ENCODE data around the gene MDFIC. TPM values are rescaled to one million over a fixed set of nuclear protein-coding genes. Genes with fewer than 3 reads are reported as not detected.
A peak's percentile ranks its signal among the peaks of the same experiment; 100 is the strongest.
"Not testable (repeated sequence)": the region's sequence is repeated elsewhere in the genome, so short reads cannot be mapped to it uniquely, and the experiment has no call there.

The MDFIC gene, protein sequence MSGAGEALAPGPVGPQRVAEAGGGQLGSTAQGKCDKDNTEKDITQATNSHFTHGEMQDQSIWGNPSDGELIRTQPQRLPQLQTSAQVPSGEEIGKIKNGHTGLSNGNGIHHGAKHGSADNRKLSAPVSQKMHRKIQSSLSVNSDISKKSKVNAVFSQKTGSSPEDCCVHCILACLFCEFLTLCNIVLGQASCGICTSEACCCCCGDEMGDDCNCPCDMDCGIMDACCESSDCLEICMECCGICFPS
- 10 to 100 TPM; 39.2 to 66.9 (median 63.3) TPM for polyA plus RNA-seq (ENCODE audit: insufficient read depth in 1 of 5, insufficient read length in 5 of 5, low replicate concordance in 1 of 5)
- long read RNA-seq, donor 1, full-length matches to known transcripts: 13 of 32 reads
- long read RNA-seq, donor 1, partial matches to known transcripts: 19 of 32 reads
- long read RNA-seq, donor 1, other reads (novel, unspliced or antisense): 0 of 32 reads
- long read RNA-seq, donor 2, full-length matches to known transcripts: 9 of 9 reads
- long read RNA-seq, donor 2, partial matches to known transcripts: 0 of 9 reads
- long read RNA-seq, donor 2, other reads (novel, unspliced or antisense): 0 of 9 reads
- long read RNA-seq, donor 3, full-length matches to known transcripts: 5 of 19 reads
- long read RNA-seq, donor 3, partial matches to known transcripts: 14 of 19 reads
- long read RNA-seq, donor 3, other reads (novel, unspliced or antisense): 0 of 19 reads
- long read RNA-seq, donor 4, full-length matches to known transcripts: 8 of 24 reads
- long read RNA-seq, donor 4, partial matches to known transcripts: 16 of 24 reads
- long read RNA-seq, donor 4, other reads (novel, unspliced or antisense): 0 of 24 reads
- long read RNA-seq, donor 5, full-length matches to known transcripts: 12 of 31 reads
- long read RNA-seq, donor 5, partial matches to known transcripts: 19 of 31 reads
- long read RNA-seq, donor 5, other reads (novel, unspliced or antisense): 0 of 31 reads
- long read RNA-seq, donor 6, full-length matches to known transcripts: 13 of 13 reads
- long read RNA-seq, donor 6, partial matches to known transcripts: 0 of 13 reads
- long read RNA-seq, donor 6, other reads (novel, unspliced or antisense): 0 of 13 reads
- long read RNA-seq, donor 7, full-length matches to known transcripts: 12 of 17 reads
- long read RNA-seq, donor 7, partial matches to known transcripts: 5 of 17 reads
- long read RNA-seq, donor 7, other reads (novel, unspliced or antisense): 0 of 17 reads
- long read RNA-seq, donor 8, full-length matches to known transcripts: 6 of 6 reads
- long read RNA-seq, donor 8, partial matches to known transcripts: 0 of 6 reads
- long read RNA-seq, donor 8, other reads (novel, unspliced or antisense): 0 of 6 reads

DNA sequence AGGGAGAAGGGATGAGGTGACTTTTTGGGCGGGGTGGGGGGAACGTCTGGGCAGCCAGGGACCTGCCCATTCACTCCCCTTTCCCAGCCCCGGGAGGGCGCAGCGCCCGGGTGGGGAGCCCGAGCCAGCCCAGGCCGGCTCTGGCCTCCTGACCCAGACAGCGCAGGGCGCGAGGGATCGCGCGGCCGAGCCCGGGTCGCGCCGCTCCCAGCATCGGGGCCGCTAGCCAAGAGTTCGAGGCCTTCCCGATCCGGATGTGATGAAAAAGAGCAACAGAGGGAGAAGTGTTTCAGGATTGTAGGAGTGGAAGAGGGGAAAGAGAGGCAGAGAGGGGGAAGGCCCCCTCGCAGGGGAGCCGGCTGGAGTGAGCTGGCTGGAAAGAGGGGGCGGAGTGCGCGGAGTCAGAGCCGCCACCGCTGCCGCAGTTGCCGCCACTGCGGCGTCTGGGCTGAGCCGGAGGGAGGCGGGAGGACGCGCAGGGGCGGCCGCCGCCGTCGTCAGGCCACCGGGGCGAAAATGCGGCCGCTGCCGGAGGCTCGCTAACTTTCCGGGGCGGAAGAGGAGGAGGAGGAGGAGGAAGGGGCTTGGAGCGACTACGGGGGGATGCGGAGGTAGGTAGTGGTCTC lies at the start of gene MDFIC:
Gene MDFIC (plus strand): TSS at position 69 of the 626 bp plus-strand sequence. CDS start 940 bp downstream, outside the sequence.
- peak; percentile 74 to 78 for DNase-seq

DNA sequence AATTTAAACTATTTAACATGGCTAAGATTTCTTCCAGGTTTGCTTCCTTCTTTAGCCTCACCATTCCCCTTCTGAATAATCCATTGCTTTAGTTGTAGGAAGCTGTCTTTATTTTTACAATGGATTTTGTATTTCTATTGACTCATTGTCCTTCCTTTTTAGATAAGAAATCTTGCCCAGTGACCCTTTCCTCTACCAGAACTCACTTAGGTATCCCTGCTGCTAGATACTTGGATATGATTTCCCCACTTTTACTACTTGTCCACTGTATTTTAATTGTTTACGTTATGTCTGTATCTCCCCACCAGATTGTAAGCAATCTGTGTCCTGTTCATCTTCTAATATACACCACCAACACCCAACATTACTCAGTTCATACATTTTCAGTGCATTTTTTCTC lies 47.7 kb upstream of the MDFIC start:
- DNase-seq: no peak

DNA sequence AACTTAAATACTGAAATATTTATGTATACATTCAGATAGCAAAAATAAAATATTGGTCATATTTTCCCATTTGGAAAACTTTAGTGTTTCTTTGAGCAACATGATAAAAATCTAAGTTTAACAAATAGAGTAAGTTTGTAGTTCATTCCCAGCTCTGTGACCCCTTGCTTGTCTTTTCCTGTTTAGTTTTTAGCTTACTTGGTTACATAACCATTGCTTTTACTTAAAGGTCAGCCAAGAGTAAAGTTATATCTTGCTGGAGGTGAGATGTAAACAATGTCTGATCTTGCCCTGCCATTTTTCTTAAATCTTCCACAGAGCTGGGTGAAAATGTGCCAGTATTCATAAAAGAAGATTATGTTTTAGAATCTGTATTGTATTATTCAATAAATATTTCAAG lies 46.7 kb upstream of the MDFIC start:
- DNase-seq: peak in 1 of 2 donors; percentile 6

DNA sequence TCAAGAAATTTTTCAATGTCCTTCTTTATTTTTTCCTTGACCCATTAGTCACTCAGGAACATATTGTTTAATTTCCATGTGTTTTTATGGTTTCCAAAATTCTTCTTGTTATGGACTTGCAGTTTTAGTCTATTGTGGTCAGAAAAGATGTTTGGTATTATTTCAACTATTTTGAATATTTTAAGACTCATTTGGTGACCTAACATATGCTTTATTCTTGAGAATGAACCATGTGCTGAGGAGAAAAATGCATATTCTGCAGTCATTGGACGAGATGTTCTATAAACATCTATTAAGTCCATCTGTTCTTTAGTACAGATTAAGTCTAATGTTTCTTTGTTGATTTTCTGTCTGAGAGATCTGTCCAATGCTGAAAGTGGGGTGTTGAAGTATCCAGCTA lies 42.3 kb upstream of the MDFIC start:
- no peak for DNase-seq

DNA sequence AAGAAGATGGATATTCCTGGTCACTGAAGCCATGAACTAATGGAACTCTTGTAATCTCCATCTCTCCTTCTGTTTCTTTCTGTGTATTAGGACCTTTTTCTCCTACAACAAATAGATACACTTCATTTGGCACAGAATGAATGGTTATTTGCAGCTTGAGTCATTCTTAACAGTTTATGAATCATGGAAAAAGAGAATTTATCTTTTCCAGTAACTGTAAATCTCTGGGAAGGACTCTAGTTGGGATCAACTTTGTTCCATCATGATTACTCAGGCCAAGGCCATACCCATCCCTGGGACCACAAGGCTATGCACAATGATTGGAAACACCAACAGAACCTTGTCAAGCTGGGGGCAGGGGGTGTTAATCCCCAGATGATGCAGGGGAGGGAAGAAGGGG lies 36.1 kb upstream of the MDFIC start:
- no peak for DNase-seq

DNA sequence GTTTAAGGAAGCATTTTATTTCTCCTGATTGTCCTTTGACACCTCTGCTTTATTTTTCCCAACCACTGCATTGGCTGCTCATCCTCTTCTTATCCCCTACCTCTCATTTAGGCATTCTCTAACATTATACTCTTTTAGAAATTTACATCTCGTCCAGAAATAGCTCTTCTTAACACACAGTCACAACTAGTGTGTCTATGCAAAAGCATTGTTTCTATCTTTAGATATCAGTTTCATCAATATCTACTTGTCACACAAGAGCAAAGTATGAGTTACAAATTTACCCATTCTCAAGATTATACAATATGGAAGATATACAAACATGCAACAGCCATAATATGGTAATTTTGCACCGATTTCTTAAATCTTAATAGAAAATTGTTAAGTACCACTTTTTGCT lies 35.7 kb upstream of the MDFIC start:
- DNase-seq: no peak

DNA sequence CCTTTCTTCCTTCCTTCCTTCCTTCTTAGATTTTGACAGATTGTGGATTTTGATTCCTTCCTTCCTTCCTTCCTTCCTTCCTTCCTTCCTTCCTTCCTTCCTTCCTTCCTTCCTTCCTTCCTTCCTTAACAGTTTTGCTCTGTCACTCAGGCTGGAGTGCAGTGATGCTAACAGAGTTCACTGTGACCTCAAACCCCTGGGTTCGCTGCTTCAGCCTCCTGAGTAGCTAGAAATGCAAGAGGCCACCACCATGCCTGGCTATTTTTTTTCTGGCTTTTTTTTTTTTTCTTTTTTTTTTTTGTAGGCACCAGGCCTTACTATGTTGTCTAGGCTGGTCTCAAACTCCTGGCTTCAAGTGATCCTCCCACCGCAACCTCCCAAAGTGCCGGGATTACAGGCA lies 32.8 kb upstream of the MDFIC start:
- not testable (repeated sequence) for DNase-seq

DNA sequence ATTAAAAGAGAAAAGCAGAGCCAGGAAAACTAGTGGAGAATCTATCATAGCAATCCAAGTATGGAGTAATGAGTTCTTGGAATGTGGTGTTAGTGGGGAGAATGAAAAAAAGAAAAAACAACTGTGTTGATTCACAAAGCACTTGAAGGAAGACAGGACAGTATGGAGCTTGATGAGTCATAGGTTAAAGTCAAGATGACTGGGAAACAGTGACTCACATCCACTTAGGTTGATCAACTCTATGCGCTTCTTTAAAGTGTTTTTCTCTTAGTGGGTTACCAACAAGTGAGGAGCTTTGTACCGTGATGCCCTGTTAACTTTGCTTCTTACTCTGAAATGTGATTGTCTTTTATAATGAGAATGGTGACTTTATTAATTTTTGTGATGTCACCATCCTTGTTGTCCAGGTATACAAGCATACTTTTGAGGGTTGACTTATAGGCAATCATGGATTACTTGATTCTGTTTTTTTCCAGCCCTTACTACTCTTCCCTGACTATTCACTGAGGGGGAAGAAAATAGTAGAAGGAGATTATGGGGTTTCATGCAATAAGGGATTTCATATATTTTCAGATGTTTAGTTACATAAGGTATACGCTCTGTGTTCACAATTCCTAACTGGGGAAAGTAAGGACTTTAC lies 32.1 kb upstream of the MDFIC start:
- DNase-seq: no peak

DNA sequence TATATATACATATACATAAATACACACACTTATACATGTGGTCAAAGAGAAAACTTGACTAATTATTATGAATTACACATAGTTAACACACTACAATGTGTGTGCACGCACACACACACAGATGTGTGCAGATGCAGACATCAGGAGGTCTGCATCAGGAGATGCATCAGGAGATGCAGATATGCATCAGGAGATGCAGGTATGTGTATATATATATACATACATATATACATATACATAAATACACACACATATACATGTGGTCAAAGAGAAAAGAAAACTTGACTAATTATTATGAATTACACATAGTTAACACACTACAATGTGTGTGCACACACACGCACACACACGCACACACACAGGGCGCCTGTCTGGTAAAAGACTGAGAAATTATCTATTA lies 31.3 kb upstream of the MDFIC start:
- DNase-seq: no peak

DNA sequence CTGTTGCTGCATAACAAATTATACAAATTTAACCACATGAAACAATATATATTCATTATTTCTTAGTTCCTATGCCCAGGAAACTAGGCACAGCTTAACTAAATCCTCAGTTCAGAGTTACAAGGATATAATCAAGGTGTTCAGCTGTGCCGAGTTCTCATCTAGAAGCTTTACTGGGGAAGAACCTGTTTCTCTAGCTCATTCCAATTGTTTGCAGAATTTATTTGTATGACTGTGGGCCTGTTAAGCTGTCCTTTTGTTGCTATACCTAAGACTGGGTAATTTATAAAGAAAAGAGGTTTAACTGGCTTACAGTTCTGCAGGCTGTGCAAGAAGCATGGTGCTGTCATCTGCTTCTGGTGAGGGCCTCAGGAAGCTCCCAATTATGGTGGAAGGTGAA lies 21.8 kb upstream of the MDFIC start:
- no peak for DNase-seq

DNA sequence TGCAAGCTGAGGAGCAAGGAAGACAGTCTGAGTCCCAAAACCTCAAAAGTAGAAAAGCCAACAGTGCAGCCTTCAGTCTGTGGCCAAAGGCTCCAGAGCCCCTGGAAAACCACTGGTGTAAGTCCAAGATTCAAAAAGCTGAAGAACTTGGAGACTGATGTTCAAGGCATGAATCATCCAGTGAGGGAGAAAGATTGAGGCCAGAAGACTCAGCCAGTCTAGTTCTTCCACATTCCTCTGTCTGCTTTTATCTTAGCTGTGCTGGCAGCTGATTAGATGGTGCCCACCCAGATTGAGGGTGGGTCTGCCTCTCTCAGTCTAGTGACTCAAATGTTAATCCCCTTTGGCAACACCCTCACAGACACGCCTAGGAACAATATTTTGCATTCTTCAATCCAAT lies 20.1 kb upstream of the MDFIC start:
- DNase-seq: no peak

DNA sequence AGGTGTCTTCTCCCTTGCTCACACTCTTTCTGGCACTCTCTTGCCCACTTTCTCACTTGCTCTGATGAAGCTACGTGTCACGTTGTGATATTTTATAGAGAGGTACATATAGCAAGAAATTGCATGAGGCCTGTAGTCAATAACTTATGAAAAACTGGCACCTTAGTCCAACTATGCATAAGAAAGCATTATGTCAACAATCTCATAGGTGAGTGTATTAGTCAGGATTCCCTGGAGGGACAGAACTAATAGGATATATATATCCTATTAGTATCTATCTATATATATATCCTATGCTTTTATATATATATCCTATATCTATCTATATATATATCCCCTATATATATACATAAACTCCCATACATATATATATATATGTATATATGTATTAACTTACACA lies 18.8 kb upstream of the MDFIC start:
- DNase-seq: no peak

DNA sequence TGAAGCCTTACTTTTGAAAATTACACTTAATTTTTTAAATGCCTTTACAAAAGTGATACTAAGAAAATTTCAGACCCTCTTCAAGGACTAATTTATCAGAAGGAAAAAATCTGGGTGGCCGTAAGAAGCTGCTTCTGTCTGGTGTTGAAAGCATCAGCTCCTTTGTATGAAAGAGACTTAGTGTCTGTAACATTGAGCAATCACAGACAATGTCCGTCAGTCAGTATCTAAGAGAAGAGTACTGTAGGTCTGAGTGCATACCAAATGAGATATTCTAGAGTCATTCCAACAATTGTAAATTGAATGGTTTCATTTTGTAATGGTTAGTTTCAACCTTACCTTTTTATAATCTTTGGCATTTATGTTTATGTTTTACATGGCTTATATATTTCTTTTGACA lies 11.1 kb upstream of the MDFIC start:
- no peak for DNase-seq

DNA sequence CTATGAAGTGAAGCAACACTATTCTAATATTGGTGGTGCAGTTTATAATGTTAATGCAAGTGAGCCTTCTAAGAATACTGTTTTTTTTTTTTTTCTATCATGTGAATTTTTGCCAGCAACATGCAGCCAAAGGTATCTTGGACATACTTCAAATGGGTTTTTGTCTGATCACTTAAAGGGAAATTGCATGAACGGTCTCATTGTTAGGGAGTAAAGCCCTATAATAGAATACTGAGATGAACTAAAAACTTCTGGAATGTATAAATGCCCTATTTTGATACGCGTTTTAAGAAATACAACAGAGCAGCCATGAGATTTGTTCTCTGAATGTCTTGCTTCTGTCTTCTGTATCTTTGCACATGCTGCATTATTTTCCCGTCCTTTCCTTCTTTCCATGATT lies 10.5 kb upstream of the MDFIC start:
- no peak for DNase-seq

DNA sequence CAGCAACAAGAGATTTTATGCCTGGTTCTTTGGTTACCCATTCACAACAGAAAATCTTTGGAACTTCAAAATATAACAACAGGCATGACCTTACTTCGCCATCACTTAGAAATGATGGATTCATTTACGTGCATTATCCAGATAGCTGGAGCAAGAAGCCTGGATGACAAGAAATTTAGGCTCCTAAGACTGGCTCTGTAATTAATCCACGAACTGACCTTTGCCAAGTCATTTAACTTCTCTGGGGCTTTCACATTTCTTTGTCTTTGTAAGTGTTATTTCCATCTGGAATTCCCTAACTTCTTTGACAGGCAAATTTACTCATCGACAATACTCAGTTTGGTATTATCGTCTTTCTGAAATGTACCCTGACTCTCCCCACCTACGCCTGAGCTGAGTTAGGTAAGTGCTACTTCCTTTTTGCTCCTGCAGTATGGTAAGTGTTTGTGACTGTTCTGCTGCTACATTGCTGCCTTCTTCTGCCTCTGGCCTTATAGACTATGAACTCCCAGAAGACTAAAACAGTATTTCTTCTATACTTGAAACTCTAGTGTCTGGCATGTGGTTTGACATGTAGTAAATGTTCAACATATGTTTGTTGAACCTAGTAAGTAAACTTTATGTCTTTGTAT lies 5.5 kb upstream of the MDFIC start:
- no peak for DNase-seq

DNA sequence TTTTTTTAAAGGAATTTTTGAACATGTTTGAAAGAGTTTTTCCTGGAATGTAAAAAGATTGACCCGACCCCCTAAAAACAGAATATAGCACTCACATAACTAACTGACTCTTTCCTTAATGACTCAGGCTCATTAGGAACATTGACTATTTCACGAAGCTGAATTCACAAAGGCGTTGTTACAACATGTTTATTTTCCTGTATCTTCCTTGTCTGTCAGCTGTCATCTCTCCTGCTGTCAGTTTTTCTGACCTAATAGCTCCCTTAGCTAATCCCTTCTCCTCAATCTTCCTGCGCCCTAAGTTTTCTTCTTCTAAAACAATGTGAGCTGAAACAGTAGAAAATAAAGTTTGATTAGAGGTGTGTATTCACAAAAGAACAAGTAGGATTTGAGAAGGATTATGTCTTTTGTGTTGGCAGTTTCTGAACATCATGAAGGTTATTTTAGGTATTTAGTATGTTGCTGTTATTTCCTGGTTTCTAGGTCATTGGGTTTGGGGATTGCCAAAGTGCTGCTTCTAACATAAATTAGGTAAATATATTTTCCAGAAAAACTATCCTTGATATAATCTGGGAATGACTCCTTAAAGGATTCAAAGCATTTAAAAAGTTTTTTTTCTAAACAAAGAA lies 4.6 kb upstream of the MDFIC start:
- DNase-seq: no peak

DNA sequence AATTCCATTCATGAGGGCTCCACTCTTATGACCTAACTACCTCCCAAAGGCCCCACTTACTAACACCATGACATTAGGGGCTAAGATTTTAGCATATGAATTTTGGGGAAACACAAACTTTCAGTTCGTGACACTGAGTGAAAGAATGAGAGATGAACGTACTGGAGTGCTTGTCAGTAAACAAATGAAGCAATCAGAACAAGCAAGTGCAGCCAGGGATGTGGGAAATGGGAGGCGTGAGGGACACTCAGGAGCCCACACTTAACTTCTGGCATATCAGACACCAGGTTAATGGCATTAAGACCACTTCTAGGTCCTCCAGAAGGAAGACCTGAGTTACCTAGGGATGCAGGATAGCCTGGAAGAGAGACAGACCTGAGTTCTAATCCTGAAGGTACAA lies 2.3 kb upstream of the MDFIC start:
- DNase-seq: no peak

DNA sequence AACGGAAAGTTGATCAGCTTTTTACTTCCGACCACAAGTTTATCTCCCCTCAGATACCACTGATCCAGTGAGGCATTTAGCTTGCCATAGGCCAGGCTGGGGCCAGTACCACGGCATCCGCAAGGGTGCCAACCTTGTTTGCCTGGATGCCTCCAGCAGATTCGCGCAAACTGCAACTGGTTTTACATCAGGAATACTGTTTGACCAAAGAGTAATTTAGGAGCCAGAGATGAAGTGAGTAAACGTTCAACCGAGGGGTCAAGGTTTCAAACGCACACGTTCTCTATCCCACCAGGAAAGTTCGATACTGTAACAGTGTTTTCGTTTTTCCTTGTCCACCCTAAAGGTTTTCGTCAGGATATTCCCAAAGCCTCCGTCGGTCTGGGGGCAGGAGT lies 266 bp upstream of the MDFIC start:
- DNase-seq: no peak

DNA sequence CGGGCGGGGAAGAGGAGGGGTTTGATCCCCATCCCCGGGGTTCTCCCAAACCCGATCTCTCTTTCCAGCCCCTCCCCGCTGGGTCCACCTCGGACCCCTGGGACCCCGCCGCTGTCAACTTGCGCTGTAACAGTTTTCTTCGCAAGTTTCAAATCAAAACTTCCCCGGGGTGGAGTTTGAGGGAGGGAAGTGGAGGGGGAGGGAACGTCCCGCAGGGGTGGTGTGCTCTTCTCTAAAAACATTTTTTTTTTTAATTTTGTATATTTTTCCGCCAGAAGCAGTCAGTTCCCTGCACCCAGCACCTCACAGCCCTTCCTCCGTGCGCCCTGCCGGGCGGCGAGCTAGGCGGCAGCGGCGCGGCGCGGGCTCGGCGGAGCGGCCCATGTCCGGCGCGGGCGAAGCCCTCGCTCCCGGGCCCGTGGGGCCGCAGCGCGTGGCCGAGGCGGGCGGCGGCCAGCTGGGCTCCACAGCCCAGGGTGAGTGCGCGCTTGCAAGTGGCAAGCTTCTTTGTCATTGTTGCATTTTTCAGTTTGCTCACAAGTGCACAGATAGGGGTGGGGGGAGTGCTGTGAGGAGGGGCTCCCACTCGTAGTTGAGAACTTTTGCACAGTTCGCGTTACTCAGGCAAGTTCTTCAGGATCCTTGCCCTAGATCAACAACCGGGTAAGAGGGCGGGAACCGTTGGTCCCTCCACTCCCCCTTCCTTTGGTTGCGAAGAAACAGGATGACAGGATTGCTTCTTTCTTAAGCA lies 933 bp downstream of the MDFIC start:
- peak; percentile 68 to 75 for DNase-seq
